A549 treated with AZD9567 at 1 μM for 4 hours (cell line): Measurements from ENCODE around the gene PPP1R1C. TPM values are rescaled to one million over a fixed set of nuclear protein-coding genes. Genes with fewer than 3 reads are reported as not detected.

Experiments
- total RNA-seq: library from RNA; stranded (reverse); fragments of 200-300 nt; extraction: Qiagen RNA extraction; gene quantifications from 5 replicates; pipeline ENCODE4 v1.2.3, GENCODE V29; 2022; ENCODE audit not compliant: insufficient read depth

The PPP1R1C gene
- 1.3 to 1.6 TPM (median 1.4 TPM) in 4 of 5 replicates, not detected in the other for total RNA-seq

DNA sequence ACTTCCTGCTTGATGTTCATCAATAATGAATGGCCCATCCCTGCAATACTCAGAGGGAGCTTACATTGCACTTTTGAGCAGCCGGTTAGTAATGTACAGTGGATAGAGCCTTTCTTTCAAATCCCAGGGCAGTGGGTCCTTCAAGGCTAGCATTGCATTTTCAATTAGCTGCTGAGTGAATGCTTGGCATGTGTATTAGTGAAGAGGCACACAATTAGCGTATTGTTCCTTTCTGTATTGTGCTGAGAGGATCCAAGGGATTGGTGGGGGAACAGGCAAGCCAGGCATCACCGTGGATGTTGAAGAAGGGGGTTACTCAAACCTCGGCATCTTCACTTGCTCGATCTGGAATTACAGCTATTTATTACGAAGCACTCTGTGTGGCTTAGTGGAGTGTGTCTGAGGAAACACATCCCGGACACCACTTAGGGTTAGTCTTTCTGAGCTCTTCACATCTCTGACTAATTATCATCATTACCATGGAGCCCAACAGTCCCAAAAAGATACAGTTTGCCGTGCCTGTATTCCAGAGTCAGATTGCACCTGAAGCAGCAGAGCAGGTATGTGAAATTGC, at the start of gene PPP1R1C:
Gene PPP1R1C, plus strand, starts transcription at position 222 of the 574 bp plus-strand sequence. Its CDS starts 258 bp downstream, at position 480.

Other genes with a start within 250 kb of the PPP1R1C start
- gene ITPRID2, start 94.1 kb upstream of the PPP1R1C start, total RNA-seq: 37.3 to 54.0 TPM (median 41.9 TPM) in 5 replicates